Left ventricle myocardium inferior (tissue), 1 donor: Measurements from ENCODE around the gene CHRNE. TPM values are rescaled to one million over a fixed set of nuclear protein-coding genes. Genes with fewer than 3 reads are reported as not detected.
A peak's percentile ranks its signal among the peaks of the same experiment; 100 is the strongest.
"Not testable (repeated sequence)": the region's sequence is repeated elsewhere in the genome, so short reads cannot be mapped to it uniquely, and the experiment has no call there.

Source experiments
- DNase-seq: peaks from one replicate; pipeline ENCODE4 v3.0.0-alpha.2; 2020
- H3K27ac ChIP-seq: fragments of 200-600 bp; replicated peaks from 2 replicates; pipeline ENCODE4 v1.8.0; 2021
- H3K27me3 ChIP-seq: fragments of 200-600 bp; 2 replicates; pipeline ENCODE4 v1.8.0; 2021; ENCODE audit warnings: low read depth
- H3K36me3 ChIP-seq: fragments of 200-600 bp; 2 replicates; pipeline ENCODE4 v1.8.0; 2021
- H3K4me1 ChIP-seq: fragments of 200-600 bp; 2 replicates; pipeline ENCODE4 v1.8.0; 2021
- H3K4me3 ChIP-seq: fragments of 200-600 bp; 2 replicates; pipeline ENCODE4 v1.8.0; 2021; ENCODE audit warnings: mild to moderate bottlenecking, moderate library complexity
- H3K9me3 ChIP-seq: fragments of 200-600 bp; replicated peaks from 2 replicates; pipeline ENCODE4 v1.8.0; 2021
- intact Hi-C: fragments of 100-400 bp; cut with micrococcal nuclease; formaldehyde crosslinking; loops from one replicate; pipeline ENCODE4 v1.11.0; 2022
- total RNA-seq: library from RNA; stranded (reverse); fragmentation: NEBNext Ultra II Directional; extraction: Animal tissue kit (Norgen Biotek cat#: 25700); gene quantifications from one replicate; pipeline ENCODE4 v1.2.1, GENCODE V29; 2021
- TF ChIP-seq, protein P1 (sequence below): fragments of 200-600 bp; IDR thresholded peaks from 2 replicates; pipeline ENCODE4 v1.8.0; 2021; ENCODE audit warnings: antibody characterized with exemption, mild to moderate bottlenecking, borderline replicate concordance
- donor health status: DM: no; HTN: yes; CAD: no; lungs with severe emphysema.

The CHRNE gene
- total RNA-seq, 1 donor from 2014 or later: 1.5 TPM

DNA sequence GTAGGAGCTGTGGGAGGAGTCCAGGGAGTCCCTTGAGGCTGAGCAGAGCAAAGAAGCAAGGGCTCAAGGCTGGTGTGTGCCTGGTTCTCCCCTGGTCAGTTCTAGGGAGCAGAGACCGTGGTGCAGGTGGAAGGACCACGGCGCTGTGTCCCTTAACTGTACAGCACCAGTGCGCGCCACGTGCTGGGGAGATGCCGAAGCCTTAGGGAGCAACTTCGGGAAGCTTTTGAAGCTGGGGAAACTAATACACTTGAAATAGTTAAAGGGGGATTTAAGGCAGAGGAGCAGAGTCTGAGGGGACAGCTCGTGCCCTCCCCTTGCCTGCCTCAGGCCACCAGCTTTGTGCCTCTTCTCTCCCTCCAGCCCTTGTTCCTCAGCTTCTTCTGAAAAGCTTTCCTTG lies 42.2 kb downstream of the CHRNE start:
- Histone ChIP-seq H3K36me3 (no peaks in the 10 kb centered on the region), H3K4me3 (no peak overlapping the region), H3K27me3 (no peaks in the 10 kb centered on the region), H3K9me3 (no peaks in the 10 kb centered on the region), H3K27ac (peak overlapping the region; percentile 89), H3K4me1 (peaks cover 63% of the 10 kb centered on the region)
- DNase-seq: no peak
- intact Hi-C loops: no loop called here
- TF ChIP-seq, protein P1, sequence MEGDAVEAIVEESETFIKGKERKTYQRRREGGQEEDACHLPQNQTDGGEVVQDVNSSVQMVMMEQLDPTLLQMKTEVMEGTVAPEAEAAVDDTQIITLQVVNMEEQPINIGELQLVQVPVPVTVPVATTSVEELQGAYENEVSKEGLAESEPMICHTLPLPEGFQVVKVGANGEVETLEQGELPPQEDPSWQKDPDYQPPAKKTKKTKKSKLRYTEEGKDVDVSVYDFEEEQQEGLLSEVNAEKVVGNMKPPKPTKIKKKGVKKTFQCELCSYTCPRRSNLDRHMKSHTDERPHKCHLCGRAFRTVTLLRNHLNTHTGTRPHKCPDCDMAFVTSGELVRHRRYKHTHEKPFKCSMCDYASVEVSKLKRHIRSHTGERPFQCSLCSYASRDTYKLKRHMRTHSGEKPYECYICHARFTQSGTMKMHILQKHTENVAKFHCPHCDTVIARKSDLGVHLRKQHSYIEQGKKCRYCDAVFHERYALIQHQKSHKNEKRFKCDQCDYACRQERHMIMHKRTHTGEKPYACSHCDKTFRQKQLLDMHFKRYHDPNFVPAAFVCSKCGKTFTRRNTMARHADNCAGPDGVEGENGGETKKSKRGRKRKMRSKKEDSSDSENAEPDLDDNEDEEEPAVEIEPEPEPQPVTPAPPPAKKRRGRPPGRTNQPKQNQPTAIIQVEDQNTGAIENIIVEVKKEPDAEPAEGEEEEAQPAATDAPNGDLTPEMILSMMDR: no peak

DNA sequence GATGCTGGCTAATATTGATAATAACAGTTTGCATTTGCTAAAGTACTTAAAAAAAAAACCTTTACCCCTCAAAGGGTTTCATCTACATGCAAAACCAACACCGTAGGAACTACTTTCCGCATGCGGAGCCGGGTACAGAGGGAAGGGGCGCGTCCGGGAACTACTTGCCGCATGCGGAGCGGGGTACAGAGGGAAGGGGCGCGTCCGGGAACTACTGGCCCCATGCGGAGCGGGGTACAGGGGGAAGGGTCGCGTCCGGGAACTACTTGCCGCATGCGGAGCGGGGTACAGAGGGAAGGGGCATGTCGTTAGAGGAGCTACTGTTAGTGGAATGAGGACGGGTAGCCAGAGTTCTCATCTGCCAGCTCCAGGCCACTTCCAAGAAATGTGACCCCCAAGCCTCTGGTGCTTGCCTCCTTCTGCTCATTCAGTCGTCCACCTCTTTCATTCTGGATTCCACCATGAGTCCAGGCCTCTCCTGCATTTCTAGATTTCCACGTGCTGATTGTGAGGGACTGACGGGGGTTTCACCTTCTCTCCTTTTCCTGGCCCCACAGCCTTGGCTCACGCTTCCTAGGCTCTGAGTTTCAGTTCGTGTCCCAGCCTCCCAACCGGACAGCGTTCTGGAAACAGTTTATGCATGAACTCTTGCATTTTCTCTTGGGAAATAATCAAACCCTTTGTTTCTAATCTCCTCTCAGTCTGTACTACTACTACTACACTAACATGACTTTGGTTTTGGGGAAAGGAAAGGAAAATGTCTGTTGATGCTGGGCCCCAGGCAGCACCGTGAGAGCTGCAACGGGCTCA lies 42.9 kb downstream of the CHRNE start:
- Histone ChIP-seq H3K27ac (peak overlapping the region; percentile 89), H3K4me1 (peaks cover 63% of the 10 kb centered on the region), H3K4me3 (peak overlapping the region; percentile 17), H3K27me3 (no peaks in the 10 kb centered on the region), H3K36me3 (no peaks in the 10 kb centered on the region), H3K9me3 (no peaks in the 10 kb centered on the region)
- TF ChIP-seq, protein P1: no peak
- DNase-seq: no peak
- intact Hi-C loops: no loop called here

DNA sequence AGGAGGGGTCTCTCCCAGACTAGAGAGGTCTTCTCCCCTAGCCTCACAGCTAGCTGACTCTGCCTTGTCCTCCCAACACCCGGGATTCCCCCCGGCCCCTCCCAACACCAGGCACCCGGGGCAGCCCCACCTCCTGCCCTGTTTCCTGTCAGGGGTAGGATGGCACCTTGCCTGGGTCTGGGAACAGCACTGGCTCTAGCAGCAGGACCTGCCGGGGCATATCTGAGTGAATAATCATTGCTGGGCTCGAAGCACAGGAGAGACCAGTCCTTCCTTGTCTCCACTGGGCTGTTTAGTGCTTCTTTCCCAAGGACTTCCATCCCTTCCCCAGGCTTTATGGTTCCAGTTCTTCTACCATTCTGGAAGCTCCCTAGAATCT lies 44.0 kb downstream of the CHRNE start:
- H3K27ac ChIP-seq: peak overlapping the region; percentile 89
- peak; percentile 63 for DNase-seq
- intact Hi-C loops: no loop called here
- H3K27me3 ChIP-seq: no peaks in the 10 kb centered on the region
- peaks cover 9% of the 10 kb centered on the region for H3K36me3 ChIP-seq
- TF ChIP-seq, protein P1: no peak
- H3K9me3 ChIP-seq: no peaks in the 10 kb centered on the region
- peaks cover 63% of the 10 kb centered on the region for H3K4me1 ChIP-seq
- peak overlapping the region; percentile 40 for H3K4me3 ChIP-seq

DNA sequence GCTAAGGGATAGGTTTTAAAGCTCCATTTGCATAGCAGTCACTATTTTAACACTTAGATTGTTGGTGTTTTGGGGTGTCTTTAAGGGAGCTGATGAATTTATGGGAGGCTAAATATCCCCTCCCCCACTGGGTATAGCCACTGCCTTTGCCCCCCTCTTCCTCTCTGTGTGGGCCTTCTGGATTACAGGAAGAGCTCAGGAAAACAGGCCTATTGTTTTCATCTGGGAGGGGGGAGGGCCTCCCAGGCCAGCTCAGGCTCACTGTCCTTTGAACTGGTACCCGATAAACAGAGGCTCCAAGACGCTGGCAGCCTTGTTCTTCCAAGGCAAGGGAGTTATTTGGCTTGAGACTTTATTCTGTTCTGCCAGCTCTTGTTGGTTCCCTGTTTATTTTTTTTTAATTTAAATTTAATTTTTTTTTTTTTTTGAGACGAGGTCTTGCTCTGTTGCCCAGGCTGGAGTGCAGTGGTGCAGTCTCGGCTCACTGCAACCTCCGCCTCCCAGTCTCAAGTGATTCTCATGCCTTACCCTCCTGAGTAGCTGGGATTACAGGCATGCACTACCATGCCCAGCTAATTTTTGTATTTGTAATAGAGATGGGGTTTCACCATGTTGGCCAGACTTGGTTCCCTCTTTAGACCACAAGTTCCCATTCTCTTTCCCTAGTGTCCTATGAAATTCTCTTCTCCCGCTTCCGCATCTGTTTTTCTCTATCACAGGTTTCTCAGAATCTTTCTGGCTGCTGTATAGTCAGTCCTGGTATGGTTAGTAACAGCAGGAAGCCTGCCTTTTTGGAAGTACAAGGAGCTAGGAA lies 44.6 kb downstream of the CHRNE start:
- Histone ChIP-seq H3K4me3 (peak overlapping the region; percentile 40), H3K27ac (peak overlapping the region; percentile 89), H3K4me1 (peaks cover 61% of the 10 kb centered on the region), H3K27me3 (no peaks in the 10 kb centered on the region), H3K9me3 (no peaks in the 10 kb centered on the region), H3K36me3 (peaks cover 11% of the 10 kb centered on the region)
- TF ChIP-seq, protein P1: no peak
- DNase-seq: no peak
- intact Hi-C loops: no loop called here

DNA sequence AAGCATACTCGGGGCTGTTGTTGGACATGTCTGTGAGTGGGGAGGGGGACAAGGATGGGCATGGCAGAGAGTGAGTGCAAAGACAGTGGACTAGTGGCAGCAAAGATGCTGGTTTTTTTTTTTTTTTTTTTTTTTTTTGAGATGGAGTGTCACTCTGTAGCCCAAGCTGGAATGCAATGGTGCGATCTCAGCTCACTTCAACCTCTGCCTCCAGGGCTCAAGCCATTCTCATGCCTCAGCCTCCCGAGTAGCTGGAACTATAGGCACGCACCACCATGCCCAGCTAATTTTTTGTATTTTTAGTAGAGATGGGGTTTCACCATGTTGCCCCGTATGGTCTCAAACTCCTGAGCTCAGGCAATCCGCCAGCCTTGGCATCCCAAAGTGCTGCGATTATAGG lies 45.6 kb downstream of the CHRNE start:
- intact Hi-C loops, H3K4me3 ChIP-seq, H3K27me3 ChIP-seq, H3K9me3 ChIP-seq, DNase-seq: not testable (repeated sequence)
- Histone ChIP-seq H3K27ac (peak overlapping the region; percentile 89), H3K36me3 (peaks cover 11% of the 10 kb centered on the region), H3K4me1 (peaks cover 58% of the 10 kb centered on the region)

DNA sequence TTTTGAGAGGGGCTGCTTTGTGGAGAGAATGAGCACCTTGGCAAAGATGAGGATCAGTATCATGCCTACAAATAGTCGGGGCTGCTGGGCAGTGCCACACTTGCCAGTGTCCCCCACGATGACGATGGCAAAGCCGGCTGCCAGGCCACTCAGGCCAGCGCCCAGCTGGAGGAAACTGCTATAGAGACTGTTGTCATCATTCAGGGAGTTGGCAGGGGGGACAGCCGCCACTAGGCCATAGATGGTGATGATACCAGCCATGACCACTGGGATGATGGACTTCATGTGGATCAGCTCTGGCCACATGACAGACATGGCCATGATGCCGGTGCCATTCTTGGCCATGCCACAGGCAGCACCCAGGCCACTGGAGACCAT lies 46.0 kb downstream of the CHRNE start:
- DNase-seq: no peak
- Histone ChIP-seq H3K4me1 (peaks cover 63% of the 10 kb centered on the region), H3K27me3 (no peaks in the 10 kb centered on the region), H3K36me3 (peaks cover 11% of the 10 kb centered on the region), H3K9me3 (no peaks in the 10 kb centered on the region), H3K4me3 (no peak overlapping the region), H3K27ac (peak overlapping the region; percentile 89)
- intact Hi-C loops: no loop called here
- TF ChIP-seq, protein P1: no peak
